ENCODE results near the gene CHMP3.

GRCh38 chr2:86562485-86562921, 740 bp downstream of the CHMP3 start:
- TF ChIP-seq TAF1 (IDR thresholded peaks at IDR 0.05; ENCODE audit: low read depth, low read length) (no peak; the same call in 1 of the 2 replicates), POLR2A (IDR thresholded peaks at IDR 0.05; ENCODE audit: low read depth, low read length) (no peak), POLR2AphosphoS5 (IDR thresholded peaks at IDR 0.05; ENCODE audit: low read depth, low read length) (no peak)

Data from GM12891 (cell line).